ENCODE measurements around the gene PSMB10.
"Not testable (repeated sequence)": the region's sequence is repeated elsewhere in the genome, so short reads cannot be mapped to it uniquely, and the experiment has no call there.

Gene PSMB10

GRCh38 chr16:67924140-67924906 is 12.3 kb downstream of the PSMB10 start:
- no peak for DNase-seq

- DNase-seq: no peak
These were observed 13.1 kb downstream of the PSMB10 start for GRCh38 chr16:67923414-67924116.

DNA sequence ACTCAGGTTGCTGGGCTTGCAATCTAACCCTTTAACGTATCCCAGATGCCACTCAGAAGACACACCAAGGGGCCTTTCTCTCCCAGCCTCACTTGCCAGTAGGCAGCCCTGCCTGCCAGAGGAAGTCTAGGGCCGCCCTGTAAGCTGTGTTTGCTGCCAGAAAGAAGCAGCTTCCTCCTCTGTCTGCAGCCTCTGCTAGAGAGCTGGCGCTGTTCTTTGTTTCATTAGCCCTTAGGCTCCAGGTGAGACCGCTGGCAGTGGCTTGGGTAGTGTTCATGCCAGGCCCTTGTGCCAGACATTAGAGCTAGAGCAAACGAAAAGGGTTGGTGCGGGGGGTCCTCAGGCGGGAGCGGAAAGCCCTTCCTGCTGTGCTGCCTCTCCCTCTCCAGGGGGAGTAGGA is 13.9 kb downstream of the PSMB10 start:
- DNase-seq: no peak

DNA sequence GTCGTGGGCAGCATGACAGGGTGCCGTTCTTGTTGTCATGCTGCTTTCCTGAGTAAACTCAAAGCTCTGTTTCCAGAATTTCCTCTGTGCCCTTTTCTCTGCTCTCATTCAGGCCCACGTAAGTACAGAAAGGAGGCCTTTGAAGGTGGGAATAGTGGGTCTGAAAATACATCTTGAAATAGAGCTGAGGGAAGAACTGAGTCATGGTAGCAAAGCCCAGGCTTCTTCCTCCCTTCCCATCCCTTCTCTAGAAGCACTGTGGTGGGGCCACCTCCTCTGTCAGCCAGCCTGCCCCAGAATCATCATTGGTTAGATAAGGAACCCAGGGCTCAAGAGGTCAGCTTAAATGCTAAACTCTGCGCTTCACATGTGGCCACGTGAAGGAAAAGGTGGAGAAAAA is 14.4 kb downstream of the PSMB10 start:
- DNase-seq: no peak

DNA sequence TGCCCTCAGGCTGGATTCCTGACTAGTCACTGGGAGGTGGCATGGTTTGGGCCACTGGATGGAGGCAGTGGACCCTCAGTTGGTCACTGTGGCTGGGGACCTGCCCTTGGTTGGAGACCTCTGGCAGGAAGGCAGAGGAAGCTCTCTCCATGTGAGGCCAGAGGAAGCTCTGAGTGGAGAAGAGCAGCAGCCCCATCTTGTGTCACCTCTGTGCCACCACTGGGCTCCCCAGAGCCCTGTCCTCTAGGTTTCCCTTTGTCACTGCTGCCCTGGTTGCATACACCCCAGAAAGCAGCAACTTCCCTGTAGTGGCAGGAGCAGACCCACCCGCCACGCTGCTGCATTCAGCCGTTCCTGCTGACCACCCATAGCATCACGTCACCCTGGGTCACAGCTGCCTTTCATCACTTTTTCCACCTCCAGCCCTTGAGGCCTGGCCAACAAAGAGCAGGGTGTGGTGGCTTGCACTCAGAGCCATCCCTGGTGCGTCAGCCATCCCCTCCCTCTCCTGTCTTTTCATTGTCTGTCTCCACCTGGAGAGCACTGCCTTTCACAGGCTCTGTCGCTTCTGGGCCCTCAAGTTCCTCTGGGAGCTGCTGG is 16.9 kb downstream of the PSMB10 start:
- DNase-seq: no peak

DNA sequence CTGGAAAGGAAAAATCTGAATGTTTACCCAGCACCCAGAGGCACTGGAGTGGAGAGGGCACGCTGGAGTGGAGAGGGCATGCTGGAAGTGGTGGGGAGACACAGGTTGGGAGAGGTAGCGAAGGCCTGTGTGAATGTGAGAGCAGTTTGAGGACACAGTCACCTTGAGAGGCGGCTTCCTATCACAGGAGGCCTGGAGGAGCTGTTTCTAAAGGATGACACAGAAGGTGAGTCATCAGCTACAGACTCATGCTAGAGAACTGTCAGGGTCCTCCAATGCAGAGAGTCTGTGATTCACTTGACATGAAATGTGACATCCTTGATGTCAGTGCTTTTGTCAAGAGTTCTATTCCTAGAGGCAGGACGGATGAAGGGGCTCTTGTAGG is 18.8 kb downstream of the PSMB10 start:
- no peak for DNase-seq

GRCh38 chr16:67917140-67917851 is 19.4 kb downstream of the PSMB10 start:
- DNase-seq: no peak

- DNase-seq: no peak
These were observed 20.6 kb downstream of the PSMB10 start for GRCh38 chr16:67915831-67916723.

DNA sequence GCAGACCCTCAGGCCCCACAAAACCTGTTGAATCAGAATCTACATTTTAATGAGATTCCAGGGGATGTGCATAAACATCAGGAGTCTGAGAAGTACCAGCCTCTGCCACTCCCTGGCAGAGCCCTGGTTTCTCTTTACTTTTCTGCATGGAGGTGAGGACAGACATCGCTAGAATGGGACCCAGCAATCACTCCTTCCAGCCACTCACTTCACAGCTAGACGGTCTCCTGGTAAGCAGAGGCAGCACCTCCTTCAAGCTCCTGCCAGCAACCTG is 21.2 kb downstream of the PSMB10 start:
- DNase-seq: not testable (repeated sequence)

GRCh38 chr16:67914758-67915495 is 21.7 kb downstream of the PSMB10 start:
- no peak for DNase-seq

DNA sequence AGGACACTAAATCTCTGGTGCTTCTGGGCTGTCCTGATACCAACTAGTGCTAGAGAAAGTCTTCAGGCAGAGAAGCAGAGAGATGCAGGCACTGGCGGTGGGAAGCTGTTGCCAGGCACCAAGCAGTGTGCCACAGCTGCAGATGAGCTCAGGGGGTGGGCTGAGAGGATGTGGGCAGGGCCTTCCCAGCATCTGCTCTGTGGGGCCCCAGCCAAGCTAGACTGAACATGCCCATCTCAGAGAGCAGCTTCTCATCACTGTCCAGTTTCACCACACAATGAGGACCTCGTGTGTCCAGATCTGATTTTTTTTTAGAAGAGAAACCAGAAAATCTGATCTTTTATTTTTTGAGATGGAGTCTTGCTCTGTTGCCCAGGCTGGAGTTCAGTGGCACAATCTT is 26.5 kb downstream of the PSMB10 start:
- no peak for DNase-seq

DNA sequence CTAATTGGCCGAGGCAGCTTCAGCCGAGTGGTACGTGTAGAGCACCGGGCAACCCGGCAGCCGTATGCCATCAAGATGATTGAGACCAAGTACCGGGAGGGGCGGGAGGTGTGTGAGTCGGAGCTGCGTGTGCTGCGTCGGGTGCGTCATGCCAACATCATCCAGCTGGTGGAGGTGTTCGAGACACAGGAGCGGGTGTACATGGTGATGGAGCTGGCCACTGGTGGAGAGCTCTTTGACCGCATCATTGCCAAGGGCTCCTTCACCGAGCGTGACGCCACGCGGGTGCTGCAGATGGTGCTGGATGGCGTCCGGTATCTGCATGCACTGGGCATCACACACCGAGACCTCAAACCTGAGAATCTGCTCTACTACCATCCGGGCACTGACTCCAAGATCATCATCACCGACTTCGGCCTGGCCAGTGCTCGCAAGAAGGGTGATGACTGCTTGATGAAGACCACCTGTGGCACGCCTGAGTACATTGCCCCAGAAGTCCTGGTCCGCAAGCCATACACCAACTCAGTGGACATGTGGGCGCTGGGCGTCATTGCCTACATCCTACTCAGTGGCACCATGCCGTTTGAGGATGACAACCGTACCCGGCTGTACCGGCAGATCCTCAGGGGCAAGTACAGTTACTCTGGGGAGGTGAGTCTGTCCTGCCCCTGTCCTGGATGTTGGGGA is 27.5 kb downstream of the PSMB10 start:
- no peak for DNase-seq

DNA sequence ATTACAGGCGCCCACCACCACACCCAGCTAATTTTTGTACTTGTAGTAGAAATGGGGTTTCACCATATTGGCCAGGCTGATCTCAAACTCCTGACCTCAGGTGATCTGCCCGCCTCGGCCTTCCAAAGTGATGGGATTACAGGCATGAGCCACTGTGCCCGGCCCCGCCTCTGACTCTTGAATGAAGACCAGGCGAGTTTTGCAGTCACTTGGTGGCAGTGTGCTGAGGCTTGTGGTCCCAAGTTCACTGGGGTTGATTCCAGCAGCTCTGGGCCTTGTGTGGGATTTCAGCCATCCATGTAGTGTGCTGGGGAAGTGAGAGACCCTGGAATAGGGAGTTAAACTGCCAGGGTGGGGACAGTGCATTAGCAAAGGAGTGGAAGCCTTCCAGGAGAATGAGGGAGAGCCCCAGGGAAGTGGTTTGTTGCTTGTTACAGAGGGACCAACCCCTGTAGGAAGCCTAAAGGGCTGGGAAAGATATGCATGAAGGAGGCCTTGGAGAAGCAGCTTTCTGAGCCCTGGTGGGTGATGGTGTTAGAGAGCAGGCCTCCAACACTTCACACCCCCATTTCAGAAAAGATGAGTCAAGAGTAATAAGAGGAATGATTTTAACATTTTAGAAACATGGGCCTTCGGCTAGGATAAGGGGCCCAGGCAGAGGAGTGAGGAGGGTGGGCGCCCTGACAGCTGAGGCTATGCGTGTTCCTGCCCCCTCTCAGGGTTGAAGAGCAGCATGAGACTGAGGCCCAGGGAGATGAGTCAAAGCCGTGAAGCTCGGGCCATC is 29.1 kb downstream of the PSMB10 start:
- no peak for DNase-seq

GRCh38 chr16:67902831-67903230 is 33.8 kb downstream of the PSMB10 start:
- DNase-seq: no peak

GRCh38 chr16:67901734-67902133 is 34.9 kb downstream of the PSMB10 start:
- DNase-seq: no peak

DNA sequence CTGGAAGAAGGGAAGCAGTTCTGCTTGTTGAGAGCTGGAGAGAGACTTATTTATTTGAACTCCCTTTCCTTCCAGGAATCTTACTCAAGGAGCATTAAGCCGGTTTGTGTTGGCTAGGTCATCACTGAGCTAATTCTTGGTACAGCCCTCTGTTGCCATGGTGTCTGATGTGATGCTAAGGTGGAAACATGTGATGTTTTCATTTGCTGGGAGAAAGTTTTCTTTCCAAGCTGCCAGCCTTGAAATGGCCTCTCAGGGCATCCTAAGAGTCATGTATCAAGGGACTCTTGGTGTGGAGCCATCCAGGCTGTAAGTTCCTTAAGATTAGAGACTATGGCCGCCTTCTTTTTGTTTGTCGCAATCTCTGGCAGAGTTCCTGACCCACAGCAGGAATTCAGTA is 39.4 kb downstream of the PSMB10 start:
- DNase-seq: no peak

DNA sequence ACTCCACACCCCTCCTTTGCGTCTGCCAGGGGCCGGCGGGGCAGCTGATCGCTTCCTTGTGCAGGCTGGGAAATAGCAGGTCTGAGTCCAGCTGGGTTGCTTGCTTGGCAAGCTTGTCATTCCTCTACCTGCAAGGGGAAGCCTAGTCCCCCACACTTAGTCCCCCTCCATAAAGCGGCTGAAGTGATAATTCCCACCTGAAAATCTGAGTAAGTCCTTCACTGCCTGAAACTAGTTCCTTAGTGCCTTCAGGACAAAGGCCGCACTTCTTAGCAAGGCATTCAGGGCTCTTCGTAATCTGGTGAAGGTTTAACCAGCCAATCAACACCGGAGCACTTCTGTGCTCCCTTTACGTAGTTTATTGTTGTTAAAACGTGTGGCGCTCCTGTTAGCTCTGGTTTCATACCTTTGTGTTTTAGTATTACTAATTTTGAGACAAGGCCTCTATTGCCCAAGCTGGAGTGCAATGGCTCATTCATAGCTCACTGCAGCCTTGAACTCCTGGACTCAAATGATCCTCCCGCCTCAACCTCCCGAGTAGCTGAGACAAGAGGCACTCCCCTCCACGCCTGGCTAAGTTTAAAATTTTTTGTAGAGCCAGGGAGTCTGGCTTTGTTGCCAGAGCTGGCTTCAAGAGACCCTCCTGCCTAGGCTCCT is 42.8 kb downstream of the PSMB10 start:
- no peak for DNase-seq

GRCh38 chr16:67892899-67893742 is 43.5 kb downstream of the PSMB10 start, which contains the start of gene PSKH1:
Gene PSKH1, plus strand, starts transcription at chr16:67893254. Its CDS starts 15,496 bp downstream, at chr16:67908750.
- DNase-seq: peak; percentile 81 to 94 (median 86)

DNA sequence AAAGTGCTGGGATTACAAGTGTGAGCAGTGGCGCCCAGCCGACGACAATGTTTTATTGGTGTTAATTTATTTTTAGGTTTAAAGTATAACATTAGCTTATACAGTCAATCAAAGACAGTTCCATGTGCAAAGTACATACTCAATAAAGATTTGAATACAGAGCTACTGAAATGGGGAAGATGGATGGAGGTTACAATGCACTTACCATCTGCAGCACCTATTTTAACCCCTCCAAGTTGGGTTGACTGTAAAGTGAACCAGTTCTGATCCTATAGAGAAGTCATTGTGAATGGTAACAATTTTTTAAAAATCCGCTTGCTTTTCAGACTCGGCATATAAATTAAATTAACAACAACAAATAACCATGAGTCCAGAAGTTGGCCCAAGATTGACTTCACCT is 44.3 kb downstream of the PSMB10 start:
- DNase-seq: no peak
